IMR-90 (cell line): ENCODE measurements around the gene RERE. TPM values are rescaled to one million over a fixed set of nuclear protein-coding genes. Genes with fewer than 3 reads are reported as not detected.
A peak's percentile ranks its signal among the peaks of the same experiment; 100 is the strongest.

Experiments used
- ATAC-seq: fragments of 200-7000 bp; cut with Tn5 transposase; 2 replicates; pipeline ENCODE4 v1.9.1; 2020; ENCODE audit warnings: low read depth, mild to moderate bottlenecking, moderate library complexity
- BruUV-seq: library from RNA; stranded (reverse); fragments of 400-500 nt; replicated peaks from 2 replicates; lab custom pipeline; 2021; lab: Mats Ljungman, UMichigan
- CTCF ChIA-PET: fragments of 300-600 bp; formaldehyde crosslinking; extraction: SDS; loops from one replicate; lab custom pipeline; 2021; ENCODE audit warnings: antibody characterized with exemption; lab: Yijun Ruan, JAX
- POLR2A ChIA-PET: fragments of 300-600 bp; sonication (Branson Sonifier 250); formaldehyde crosslinking; loops from one replicate; lab custom pipeline; 2022; ENCODE audit warnings: antibody characterized with exemption; ENCODE audit not compliant: unreplicated experiment; lab: Charles Lee
- DNase-seq: peaks from one replicate; pipeline ENCODE4 v3.0.0; 2013
- H2AFZ ChIP-seq: replicated peaks from 2 replicates; pipeline ENCODE3; 2013; ENCODE audit warnings: low read length, mild to moderate bottlenecking; ENCODE audit not compliant: poor library complexity
- H2AK5ac ChIP-seq: 2 replicates; pipeline ENCODE4 v1.6.1; 2013; ENCODE audit warnings: low read depth, low read length, inconsistent platforms
- H2AK9ac ChIP-seq: replicated peaks from 2 replicates; pipeline ENCODE3; 2013; ENCODE audit warnings: mild to moderate bottlenecking, low read depth, low read length, moderate library complexity; ENCODE audit not compliant: poor library complexity
- H2BK120ac ChIP-seq: 2 replicates; pipeline ENCODE4 v1.6.1; 2013; ENCODE audit warnings: low read depth, low read length, inconsistent platforms
- H2BK15ac ChIP-seq: 3 replicates; pipeline ENCODE4 v1.6.1; 2013; ENCODE audit warnings: low read depth, low read length, inconsistent platforms
- H2BK20ac ChIP-seq: 2 replicates; pipeline ENCODE4 v1.6.1; 2013; ENCODE audit warnings: low read depth, mild to moderate bottlenecking, inconsistent platforms, low read length, moderate library complexity
- H2BK5ac ChIP-seq: 2 replicates; pipeline ENCODE4 v1.6.1; 2013; ENCODE audit warnings: mild to moderate bottlenecking, low read depth, low read length, inconsistent platforms; ENCODE audit not compliant: poor library complexity, severe bottlenecking
- H3K14ac ChIP-seq: replicated peaks from 2 replicates; pipeline ENCODE4 v1.6.1; 2013; ENCODE audit warnings: low read depth, low read length, inconsistent platforms
- H3K18ac ChIP-seq: 2 replicates; pipeline ENCODE4 v1.6.1; 2013; ENCODE audit warnings: low read depth, low read length, control low read depth
- H3K23ac ChIP-seq: 2 replicates; pipeline ENCODE4 v1.6.1; 2013; ENCODE audit warnings: low read depth, low read length, inconsistent platforms
- H3K27ac ChIP-seq: 2 replicates; pipeline ENCODE4 v1.5.1; 2013; ENCODE audit warnings: mild to moderate bottlenecking, control low read depth, low read length; ENCODE audit not compliant: insufficient read depth
- H3K27me3 ChIP-seq: 2 replicates; pipeline ENCODE4 v1.6.1; 2013; ENCODE audit warnings: low read length; ENCODE audit not compliant: control insufficient read depth, insufficient read depth
- H3K36me3 ChIP-seq: 2 replicates; pipeline ENCODE4 v1.6.1; 2013; ENCODE audit warnings: low read length, mixed read lengths; ENCODE audit not compliant: control insufficient read depth, insufficient read depth
- H3K4ac ChIP-seq: 2 replicates; pipeline ENCODE4 v1.6.1; 2013; ENCODE audit warnings: low read depth, low read length, inconsistent platforms
- H3K4me1 ChIP-seq: 2 replicates; pipeline ENCODE4 v1.6.1; 2013; ENCODE audit warnings: low read length, mixed read lengths; ENCODE audit not compliant: control insufficient read depth, insufficient read depth
- H3K4me2 ChIP-seq: 2 replicates; pipeline ENCODE4 v1.6.1; 2013; ENCODE audit warnings: low read depth, mild to moderate bottlenecking, control low read depth, low read length, moderate library complexity
- H3K4me3 ChIP-seq: 2 replicates; pipeline ENCODE4 v1.5.1; 2013; ENCODE audit warnings: low read depth, mild to moderate bottlenecking, control low read depth, low read length, moderate library complexity; ENCODE audit not compliant: insufficient read depth
- H3K56ac ChIP-seq: 2 replicates; pipeline ENCODE4 v1.6.1; 2013; ENCODE audit warnings: low read length, inconsistent platforms; ENCODE audit not compliant: insufficient read depth; ENCODE audit errors: extremely low read depth
- H3K79me1 ChIP-seq, 2 experiments: 2 replicates each; pipeline ENCODE4 v1.6.1; 2013; ENCODE audit warnings: low read length in 2 of 2, inconsistent platforms in 1 of 2, low read depth in 1 of 2
- H3K9ac ChIP-seq: 2 replicates; pipeline ENCODE4 v1.6.1; 2013; ENCODE audit warnings: low read depth, low read length, control low read depth
- H3K9me1 ChIP-seq: 2 replicates; pipeline ENCODE4 v1.6.1; 2013; ENCODE audit warnings: low read length, inconsistent platforms; ENCODE audit not compliant: insufficient read depth
- H3K9me3 ChIP-seq: 2 replicates; pipeline ENCODE4 v1.6.1; 2013; ENCODE audit warnings: low read length; ENCODE audit not compliant: control insufficient read depth, insufficient read depth
- H4K20me1 ChIP-seq: 2 replicates; pipeline ENCODE4 v1.6.1; 2013; ENCODE audit warnings: low read length, inconsistent platforms; ENCODE audit not compliant: insufficient read depth
- H4K5ac ChIP-seq: 2 replicates; pipeline ENCODE4 v1.6.1; 2013; ENCODE audit warnings: mild to moderate bottlenecking, low read depth, low read length, control low read depth
- H4K8ac ChIP-seq, 2 experiments: 2 replicates each; pipeline ENCODE4 v1.6.1; 2013; ENCODE audit warnings: low read depth in 2 of 2, low read length in 2 of 2, control low read depth in 1 of 2, inconsistent platforms in 1 of 2
- H4K91ac ChIP-seq: 2 replicates; pipeline ENCODE4 v1.6.1; 2013; ENCODE audit warnings: low read depth, low read length, inconsistent platforms; ENCODE audit not compliant: insufficient read depth
- BHLHE40 ChIP-seq: fragments of 150-350 bp; IDR thresholded peaks from 2 replicates; pipeline ENCODE4 v1.6.1; 2016; ENCODE audit warnings: mild to moderate bottlenecking, low read depth, low read length
- MAFK ChIP-seq: IDR thresholded peaks from 2 replicates; pipeline ENCODE4 v1.6.1; 2012; ENCODE audit warnings: low read depth, low read length, improper control_type of control experiment
- MAZ ChIP-seq: IDR thresholded peaks from 2 replicates; pipeline ENCODE4 v1.6.1; 2012; ENCODE audit warnings: low read depth, mild to moderate bottlenecking, low read length, improper control_type of control experiment, moderate library complexity, borderline replicate concordance
- MXI1 ChIP-seq: IDR thresholded peaks from 2 replicates; pipeline ENCODE4 v1.6.1; 2012; ENCODE audit warnings: low read depth, mild to moderate bottlenecking, low read length, moderate library complexity, borderline replicate concordance
- RCOR1 ChIP-seq: IDR thresholded peaks from 2 replicates; pipeline ENCODE4 v1.6.1; 2012; ENCODE audit warnings: mild to moderate bottlenecking, low read length, improper control_type of control experiment; ENCODE audit not compliant: insufficient replicate concordance
- SMC3 ChIP-seq: fragments of 150-350 bp; IDR thresholded peaks from 2 replicates; pipeline ENCODE4 v1.6.1; 2016; ENCODE audit warnings: low read depth, mild to moderate bottlenecking, antibody characterized with exemption, low read length, moderate library complexity
- WGBS, 2 experiments: methylation state at CpG; one replicate each; pipeline versions ENCODE4 v1.1.5 to v1.1.7; 2013; ENCODE audit warnings: missing lambda C conversion rate in 2 of 2; ENCODE audit not compliant: insufficient read length in 1 of 2; ENCODE audit errors: extremely low coverage in 2 of 2; 5-methylcytosine and 5-hydroxymethylcytosine counted together
- dilution Hi-C: fragments of 300-500 bp; cut with HindIII; formaldehyde crosslinking; loops from one replicate; pipeline ENCODE4 v1.14.3; 2018; ENCODE audit warnings: low sequenced_read_pairs; ENCODE audit not compliant: unreplicated experiment
- in situ Hi-C: fragments of 300-500 bp; cut with MboI; formaldehyde crosslinking; loops from 3 replicates; pipeline ENCODE4 v1.14.3; 2019; ENCODE audit warnings: low sequenced_read_pairs, inconsistent platforms, mixed read lengths
- intact Hi-C: fragments of 100-400 bp; cut with micrococcal nuclease; formaldehyde crosslinking; loops from 2 replicates; pipeline ENCODE4 v1.10.0; 2022
- polyA plus RNA-seq, 3 experiments: library from polyadenylated mRNA; depleted of rRNA; stranded (reverse); fragments of >200 nt; gene quantifications; 2 replicates each; pipeline ENCODE4 v1.2.3, GENCODE V29; 2012; ENCODE audit warnings: low replicate concordance in 1 of 3
- total RNA-seq: library from RNA; depleted of rRNA; stranded (reverse); fragments of >200 nt; gene quantifications from 2 replicates; pipeline ENCODE4 v1.2.3, GENCODE V29; 2012

Gene RERE
- total and polyA plus RNA-seq, 2 of the 4 experiments (the other 2 are of a cell fraction): 11.5 to 25.1 TPM

- H2BK15ac ChIP-seq: no peak overlapping the region
- H4K8ac ChIP-seq: no peak overlapping the region
- no peaks in the 10 kb centered on the region for H3K27me3 ChIP-seq
- H3K9me3 ChIP-seq: no peaks in the 10 kb centered on the region
- peak overlapping the region; percentile 19; the same call in 1 of the 2 replicates for H3K23ac ChIP-seq
- H3K56ac ChIP-seq: no peak overlapping the region
- dilution Hi-C loops (no loop called here), in situ Hi-C loops (no loop called here), intact Hi-C loops (no loop called here)
- no peak overlapping the region for H2BK120ac ChIP-seq
- ATAC-seq (peak; percentile 19; the same call in 1 of the 2 replicates), DNase-seq (no peak)
- TF ChIP-seq SMC3 (no peak), RCOR1 (no peak), MXI1 (no peak), MAFK (no peak), MAZ (no peak), BHLHE40 (no peak)
- H4K91ac ChIP-seq: 0 out of 2 replicates have a peak overlapping the region, but pooled peaks have one; percentile 2
- H4K5ac ChIP-seq: no peak overlapping the region
- H3K4me2 ChIP-seq: no peak overlapping the region
- peaks cover 11% of the 10 kb centered on the region for H3K9me1 ChIP-seq
- H3K9ac ChIP-seq: no peak overlapping the region
- H2AK9ac ChIP-seq: no peak overlapping the region
- no peak overlapping the region for H3K4me3 ChIP-seq
- peak overlapping the region; percentile 18; the same call in 1 of the 2 replicates for H3K4ac ChIP-seq
- peak overlapping the region; percentile 42; the same call in 1 of the 2 replicates for H2AK5ac ChIP-seq
- H2BK5ac ChIP-seq: no peak overlapping the region
- CTCF ChIA-PET: interaction anchor here (1.1 kb wide), 1 partner anchor 25 kb away, joined by 4 read pairs; no protein-coding TSS in a partner anchor
- peaks cover 7% of the 10 kb centered on the region for H3K36me3 ChIP-seq
- WGBS, 2 experiments: 70% methylated on average over 2 of the region's 2 CpGs; no CpG with 5 or more reads in 1 of the 2 experiments
- H3K18ac ChIP-seq: no peak overlapping the region
- POLR2A ChIA-PET: no interaction called here
- H3K79me1 ChIP-seq: peaks cover 32 to 57% of the 10 kb centered on the region in 2 experiments
- no peak overlapping the region for H3K27ac ChIP-seq
- no peak overlapping the region for H2AFZ ChIP-seq
- H2BK20ac ChIP-seq: no peak overlapping the region
- no TSS peak for BruUV-seq
- H3K14ac ChIP-seq: no peak overlapping the region; the same call in 1 of the 2 replicates
- H3K4me1 ChIP-seq: peaks cover 15% of the 10 kb centered on the region
- peaks cover 49% of the 10 kb centered on the region for H4K20me1 ChIP-seq
Measured at GRCh38 chr1:8651962-8652361, 165.5 kb downstream of the RERE start.
